Stimulated activated CD4-positive, alpha-beta T cell treated with anti-CD3 and anti-CD28 coated beads, Interleukin-2, amount 100 ng/mL, for 48 hours (primary cell): ENCODE measurements around the gene LRRC40.
A peak's percentile ranks its signal among the peaks of the same experiment; 100 is the strongest.
"Not testable (repeated sequence)": the region's sequence is repeated elsewhere in the genome, so short reads cannot be mapped to it uniquely, and the experiment has no call there.

Experiments used
- DNase-seq, 2 donors: peaks; one replicate each; pipeline ENCODE4 v3.0.0-alpha.2; 2020

LRRC40 gene

DNA sequence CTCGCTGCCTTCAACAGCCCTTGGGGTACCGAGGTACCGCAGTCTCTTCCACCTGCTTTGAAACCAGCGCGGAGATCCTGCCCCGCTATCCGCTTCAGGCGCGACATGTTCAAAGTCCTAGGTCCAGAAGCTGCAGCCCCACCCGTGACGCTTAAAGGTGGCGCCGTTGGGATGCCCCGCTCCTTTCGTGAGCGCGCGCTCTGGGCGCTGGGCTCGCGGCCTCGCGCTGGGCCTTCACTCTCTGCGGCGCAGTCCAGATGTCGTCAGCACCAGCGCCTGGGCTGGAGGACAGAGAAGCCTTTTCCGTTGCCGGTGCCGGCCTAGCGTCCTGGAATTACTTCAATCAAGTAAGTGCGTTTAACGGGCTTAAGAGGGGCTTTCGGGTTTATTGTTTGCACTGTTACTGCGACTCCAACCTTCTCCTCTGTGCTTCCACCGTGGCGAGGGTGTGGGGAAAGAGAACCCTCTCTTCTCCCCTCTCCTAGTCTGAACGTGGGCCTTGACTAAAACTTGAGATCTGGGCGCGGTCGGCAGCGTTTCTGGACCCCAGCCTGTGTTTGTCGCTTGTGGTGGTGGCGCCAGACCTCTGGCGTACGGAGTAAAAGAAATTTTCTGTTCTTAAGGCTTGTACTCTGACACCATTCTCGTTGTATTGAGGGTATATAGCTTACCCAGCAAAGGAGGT lies at the start of gene LRRC40:
TSS of gene LRRC40 (minus strand) at position 146 of the 685 bp plus-strand sequence. CDS start at position 107, 39 bp downstream.
- peak; percentile 92 to 94 for DNase-seq

- DNase-seq = no peak
Observed at GRCh38 chr1:70248729-70249128, 43.4 kb upstream of the LRRC40 start.

DNA sequence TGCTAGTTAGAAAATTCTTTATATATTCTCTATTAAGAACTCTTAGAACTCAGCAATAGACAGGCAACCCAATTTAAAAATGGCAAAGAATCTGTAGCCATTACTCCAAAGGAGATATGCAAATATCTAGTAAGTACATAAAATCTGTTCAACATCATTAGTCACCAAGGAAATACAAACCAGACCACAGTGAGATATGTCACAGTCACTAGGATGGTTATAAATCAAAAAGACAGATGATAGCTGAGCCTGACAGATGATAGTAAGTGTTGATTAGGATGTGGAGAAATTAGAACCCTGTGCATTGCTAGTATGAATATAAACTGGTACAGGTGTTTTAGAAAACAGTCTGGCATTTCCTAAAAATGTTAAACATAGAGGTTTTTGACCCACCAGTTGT lies 42.4 kb upstream of the LRRC40 start:
- DNase-seq = no peak

- no peak for DNase-seq
Observed at GRCh38 chr1:70247122-70247521, 41.7 kb upstream of the LRRC40 start.

- DNase-seq = no peak
Observed at GRCh38 chr1:70239940-70240339, 34.6 kb upstream of the LRRC40 start.

DNA sequence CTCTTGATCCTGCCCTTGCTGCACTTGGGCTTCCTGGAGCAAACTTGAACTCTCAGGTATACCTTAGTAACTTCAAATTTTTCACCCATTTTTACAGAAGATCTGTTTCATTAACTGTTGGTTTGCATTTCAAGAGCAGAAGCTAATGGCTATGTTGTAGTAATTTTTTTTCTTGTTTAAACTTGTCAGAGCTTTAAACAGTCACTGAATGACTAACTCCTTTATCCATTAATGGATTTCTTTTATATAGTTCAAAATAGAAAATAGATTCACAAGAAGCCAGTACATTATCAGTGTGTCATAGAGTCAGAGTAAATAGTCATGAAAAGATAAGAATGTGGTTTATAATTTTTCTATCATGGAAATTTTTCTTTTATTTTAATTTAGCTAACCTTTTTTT lies 29.4 kb upstream of the LRRC40 start:
- no peak for DNase-seq

- no peak for DNase-seq
Observed at GRCh38 chr1:70231475-70231874, 26.1 kb upstream of the LRRC40 start.

DNA sequence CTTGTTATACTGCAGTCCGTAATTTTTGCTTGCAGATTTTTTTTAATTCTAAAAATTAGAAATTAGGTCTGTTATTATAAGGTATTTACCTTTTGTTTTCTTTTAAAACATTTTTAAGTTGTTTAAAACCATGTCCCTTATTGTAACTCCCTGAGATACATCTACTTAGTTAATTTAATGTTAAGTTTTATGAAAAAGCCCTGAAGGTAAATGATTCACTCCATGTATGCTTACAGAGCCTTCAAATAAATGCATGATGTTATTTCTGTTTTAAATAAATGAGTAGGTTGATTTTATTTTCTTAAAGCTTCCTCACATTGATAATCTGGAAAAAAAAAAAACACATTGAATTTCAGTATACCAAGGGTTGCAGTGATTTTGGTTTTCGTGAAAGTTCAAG lies 23.3 kb upstream of the LRRC40 start:
- no peak for DNase-seq

DNA sequence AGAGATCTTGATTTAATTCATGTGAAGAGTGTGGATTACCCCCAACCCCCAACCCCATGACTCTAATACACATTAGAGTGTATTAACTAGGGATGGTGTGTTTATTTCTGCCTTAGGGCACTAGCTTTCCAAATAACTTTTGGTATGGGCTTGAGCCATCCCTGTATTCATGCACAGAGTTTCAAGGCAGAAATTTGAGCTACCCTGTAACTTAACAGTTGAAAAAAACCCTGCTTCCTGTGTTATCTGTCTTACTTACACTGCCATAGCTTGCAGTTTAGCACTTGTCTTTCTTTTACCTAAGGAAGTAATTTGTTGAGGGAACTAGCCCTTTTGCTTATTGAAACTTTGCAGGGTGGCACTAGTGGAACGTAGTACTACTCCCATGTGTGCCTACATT lies 22.1 kb upstream of the LRRC40 start:
- no peak for DNase-seq

- DNase-seq = no peak
Observed at GRCh38 chr1:70224954-70225353, 19.6 kb upstream of the LRRC40 start.

DNA sequence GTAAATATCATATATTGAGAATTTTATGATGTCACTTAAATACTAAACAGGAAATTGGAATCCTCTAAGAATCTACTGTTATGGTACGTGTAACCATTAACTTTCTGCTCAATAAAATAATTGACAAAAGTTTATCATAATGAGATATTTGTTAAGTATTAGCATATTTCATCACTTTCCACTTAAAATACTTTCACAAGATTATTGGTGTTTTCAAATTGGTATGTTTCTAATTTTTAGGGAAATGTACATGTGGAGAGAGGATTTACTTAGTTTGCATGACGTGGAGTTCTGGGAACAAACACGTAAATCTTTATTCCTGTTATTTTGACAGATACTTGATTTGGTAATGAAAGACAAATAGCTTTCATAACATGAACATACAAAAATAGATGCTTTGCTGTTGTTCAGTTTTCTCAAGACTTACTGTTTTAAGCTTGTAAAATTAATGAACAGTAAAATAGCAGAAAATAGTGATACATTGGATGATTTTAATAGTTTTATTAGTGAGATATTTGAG lies 17.4 kb upstream of the LRRC40 start:
- DNase-seq = no peak

GRCh38 chr1:70221238-70222121 lies 16.1 kb upstream of the LRRC40 start, which contains the start of gene SRSF11:
Gene SRSF11, plus strand, starts transcription at chr1:70221380. Its CDS starts 257 bp downstream, at chr1:70221637.
- peak; percentile 97 to 98 for DNase-seq

- no peak for DNase-seq
Observed at GRCh38 chr1:70220517-70221237, 15.3 kb upstream of the LRRC40 start.

DNA sequence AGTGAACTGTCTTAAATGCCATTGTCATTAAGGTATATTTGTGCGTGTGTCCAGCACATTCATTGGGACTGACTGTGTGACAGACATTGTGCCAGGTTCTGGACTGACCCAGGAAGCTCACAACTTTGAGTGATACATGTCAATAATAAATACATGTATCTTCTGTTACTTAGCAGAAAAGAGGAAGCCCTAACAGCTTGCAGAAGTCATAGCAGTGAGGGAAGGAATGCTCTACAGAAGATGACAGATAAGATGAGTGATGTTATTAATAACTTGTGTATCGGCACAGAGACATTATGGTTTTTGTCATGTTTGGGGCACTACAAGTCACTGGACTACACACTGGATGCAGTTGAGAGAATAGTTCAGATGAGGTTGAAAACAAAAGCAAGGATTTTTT lies 14.6 kb upstream of the LRRC40 start:
- no peak for DNase-seq

- DNase-seq = no peak
Observed at GRCh38 chr1:70211541-70211940, 6.2 kb upstream of the LRRC40 start.

DNA sequence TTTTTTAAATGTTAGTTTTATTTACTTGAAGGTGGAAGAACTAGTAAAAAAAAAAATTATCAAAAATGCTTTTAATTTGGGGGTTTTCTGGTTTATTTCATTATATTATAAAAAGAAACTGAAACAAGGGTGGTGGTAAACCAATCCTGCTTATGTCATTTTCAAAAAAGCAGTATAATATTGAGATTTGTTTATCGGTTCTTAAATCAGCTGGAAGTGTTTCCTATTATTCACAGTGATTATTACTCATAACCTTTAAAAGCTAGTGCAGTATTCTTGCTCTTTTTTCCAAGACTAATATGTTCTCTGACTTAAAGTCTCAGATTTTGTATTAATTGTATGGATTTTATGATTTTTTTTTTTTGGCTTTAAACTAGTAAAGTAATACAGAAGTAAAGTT lies 5.4 kb upstream of the LRRC40 start:
- no peak for DNase-seq

DNA sequence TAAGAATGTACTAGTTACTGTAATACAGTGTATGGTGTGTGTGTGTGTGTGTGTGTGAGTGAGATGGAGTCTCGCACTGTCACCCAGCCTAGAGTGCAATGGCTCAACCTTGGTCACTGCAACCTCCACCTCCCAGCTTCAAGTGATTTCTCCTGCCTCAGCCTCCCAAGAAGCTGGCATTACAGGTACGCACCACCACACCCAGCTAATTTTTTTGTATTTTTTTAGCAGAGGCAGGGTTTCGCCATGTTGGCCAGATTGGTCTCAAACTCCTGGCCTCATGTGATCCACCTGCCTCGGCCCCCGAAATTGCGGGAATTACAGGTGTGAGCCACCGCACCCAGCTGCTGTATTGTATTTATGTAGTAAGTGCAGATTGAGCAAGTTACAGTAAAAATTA lies 2.9 kb upstream of the LRRC40 start:
- DNase-seq = no peak

DNA sequence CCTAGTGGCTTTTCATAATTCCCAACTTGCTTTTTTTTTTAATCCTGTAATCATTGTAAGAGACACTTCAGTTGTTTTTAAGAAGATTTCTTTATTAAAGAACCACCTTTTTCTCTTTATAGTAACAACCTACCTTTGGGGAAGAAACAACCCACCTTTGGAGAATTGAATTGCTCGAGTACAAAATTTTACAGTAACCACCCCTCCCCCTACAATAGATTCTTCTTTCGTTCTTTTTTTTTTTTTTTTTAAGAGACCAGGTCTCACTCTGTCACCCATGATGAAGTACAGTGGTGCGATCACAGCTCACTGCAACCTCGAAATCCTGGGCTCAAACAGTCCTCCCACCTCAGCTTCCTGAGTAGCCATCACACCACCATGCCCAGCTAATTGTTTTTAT lies 2.1 kb upstream of the LRRC40 start:
- DNase-seq = no peak

GRCh38 chr1:70206833-70207232 lies 1.5 kb upstream of the LRRC40 start:
- not testable (repeated sequence) for DNase-seq

GRCh38 chr1:70205071-70205433 lies 327 bp downstream of the LRRC40 start:
- DNase-seq = no peak

DNA sequence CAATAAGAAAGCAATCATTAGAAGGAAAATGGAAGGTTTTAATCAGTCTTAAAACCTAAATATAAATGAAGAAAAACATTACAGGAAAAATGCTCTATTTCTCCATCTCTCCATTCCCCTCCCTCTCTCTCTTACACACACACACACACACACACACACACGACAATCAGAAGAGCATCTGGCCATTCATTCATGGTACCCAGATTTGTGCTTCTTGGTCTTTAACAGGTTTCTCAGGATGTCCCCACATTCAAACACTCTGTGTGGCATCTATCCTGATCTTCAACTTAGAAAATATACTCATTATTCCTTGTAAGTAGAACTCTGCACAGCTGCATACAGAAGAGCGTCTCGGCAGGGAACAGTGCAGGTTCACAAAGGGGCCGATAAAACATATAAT lies 779 bp downstream of the LRRC40 start:
- DNase-seq = no peak

GRCh38 chr1:70204139-70204538 lies 1.2 kb downstream of the LRRC40 start:
- DNase-seq = no peak

DNA sequence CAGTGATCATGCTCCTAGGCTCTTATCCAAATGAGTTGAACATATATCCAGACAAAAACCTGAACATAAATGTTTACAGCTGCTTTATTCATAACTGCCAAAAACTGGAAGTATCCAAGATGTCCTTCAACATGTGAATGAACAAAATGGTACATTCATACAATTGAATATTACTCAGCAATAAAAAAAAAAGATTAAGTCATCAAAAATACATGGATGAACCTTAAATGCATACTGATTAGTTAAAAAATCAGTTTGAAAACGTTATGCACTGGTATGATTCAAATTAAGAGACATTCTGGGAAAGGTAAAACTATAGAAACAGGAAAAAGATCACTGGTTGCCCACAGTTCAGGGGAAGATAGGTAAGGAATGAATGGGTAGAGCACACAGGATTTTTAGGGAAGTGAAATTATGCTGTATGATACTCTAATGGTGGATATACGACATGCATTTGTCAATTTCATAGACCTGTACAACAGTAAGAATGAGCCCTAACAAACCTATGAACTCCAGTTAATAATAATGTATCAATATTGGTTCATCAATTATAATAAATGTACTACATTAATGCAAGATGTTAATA lies 3.1 kb downstream of the LRRC40 start:
- no peak for DNase-seq
